SK-N-MC (cell line): ENCODE data around the gene PRTN3.

ENCODE experiments used
- DNase-seq: peaks from one replicate; pipeline ENCODE4 v3.0.0-alpha.2; 2011; ENCODE audit warnings: low read depth, low spot score
- H3K27ac ChIP-seq: fragments of 200-600 bp; sonication (generic); 2 replicates; pipeline ENCODE4 v1.5.1; 2016; ENCODE audit warnings: mixed run types
- H3K36me3 ChIP-seq: fragments of 200-600 bp; sonication (generic); 2 replicates; pipeline ENCODE4 v1.6.1; 2017; ENCODE audit warnings: antibody characterized with exemption, low read length, mixed read lengths; ENCODE audit not compliant: insufficient read depth
- H3K4me3 ChIP-seq: fragments of 200-600 bp; sonication (generic); 2 replicates; pipeline ENCODE4 v1.5.1; 2016
- H3K9ac ChIP-seq: fragments of 200-600 bp; sonication (generic); 2 replicates; pipeline ENCODE4 v1.8.0; 2017; ENCODE audit warnings: mixed run types, mixed read lengths; ENCODE audit not compliant: insufficient read length
- H3K9me3 ChIP-seq: fragments of 200-600 bp; sonication (generic); 2 replicates; pipeline ENCODE4 v1.6.1; 2017; ENCODE audit warnings: low read depth, mild to moderate bottlenecking, antibody characterized with exemption, low read length, moderate library complexity, mixed read lengths
- EZH2 ChIP-seq: fragments of 200-600 bp; sonication (generic); IDR thresholded peaks from one replicate; pipeline ENCODE4 v1.6.1; 2017; ENCODE audit warnings: antibody characterized with exemption
- FOXP2 ChIP-seq: optimal IDR thresholded peaks from 2 replicates; pipeline ENCODE3; 2011; ENCODE audit warnings: mild to moderate bottlenecking, moderate library complexity; ENCODE audit not compliant: insufficient read depth; ENCODE audit errors: extremely low read length, control extremely low read depth
- POLR2AphosphoS5 ChIP-seq: IDR thresholded peaks from 2 replicates; pipeline ENCODE4 v1.6.1; 2012; ENCODE audit warnings: mild to moderate bottlenecking, low read depth, low read length, borderline replicate concordance

Gene PRTN3

DNA sequence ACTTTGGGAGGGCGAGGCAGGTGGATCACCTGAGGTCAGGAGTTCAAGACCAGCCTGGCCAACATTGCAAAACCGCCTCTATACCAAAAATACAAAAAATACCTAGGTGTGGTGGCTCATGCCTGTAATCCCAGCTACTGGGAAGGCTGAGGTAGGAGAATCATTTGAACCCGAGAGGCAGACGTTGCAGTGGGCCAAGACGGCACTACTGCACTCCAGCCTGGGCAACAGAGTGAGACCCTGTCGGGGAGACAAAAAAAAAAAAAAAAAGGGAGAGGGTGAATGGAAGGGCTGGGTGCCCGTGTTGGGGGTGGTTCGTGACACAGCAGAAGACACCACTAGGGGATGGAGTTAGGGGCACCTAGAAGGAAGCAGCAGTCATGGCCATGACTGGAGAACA lies 29.5 kb downstream of the PRTN3 start:
- H3K36me3 ChIP-seq = peaks cover 27% of the 10 kb centered on the region
- no peak overlapping the region for H3K4me3 ChIP-seq
- no peak overlapping the region for H3K9ac ChIP-seq
- no peak overlapping the region; the same call in 1 of the 2 replicates for H3K27ac ChIP-seq
- no peak for DNase-seq
- TF ChIP-seq EZH2 = no peak
- no peak for TF ChIP-seq POLR2AphosphoS5
- H3K9me3 ChIP-seq = no peaks in the 10 kb centered on the region

DNA sequence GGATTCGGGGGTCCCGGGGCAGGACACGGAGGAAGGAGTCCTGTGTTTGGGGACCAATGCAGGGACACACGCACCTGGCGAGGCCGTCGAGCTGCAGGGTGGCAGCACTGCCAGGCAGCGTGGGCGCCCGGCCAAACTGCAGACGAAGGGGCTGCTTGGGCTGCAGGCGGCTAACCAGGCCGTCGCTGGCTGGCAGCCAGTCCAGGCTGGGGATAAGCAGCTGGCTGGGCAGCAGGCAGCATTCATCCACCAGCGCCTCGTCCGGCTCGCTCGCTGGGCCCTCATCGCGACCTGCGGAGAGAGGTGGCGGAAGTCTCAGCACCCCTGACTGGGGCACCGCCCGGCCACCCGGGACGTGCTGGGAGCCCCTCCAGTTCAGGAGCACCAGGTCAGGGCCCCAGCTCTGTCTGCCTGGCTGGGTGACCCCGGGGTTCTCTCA lies 30.2 kb downstream of the PRTN3 start:
- H3K27ac ChIP-seq = peak overlapping the region; percentile 76

DNA sequence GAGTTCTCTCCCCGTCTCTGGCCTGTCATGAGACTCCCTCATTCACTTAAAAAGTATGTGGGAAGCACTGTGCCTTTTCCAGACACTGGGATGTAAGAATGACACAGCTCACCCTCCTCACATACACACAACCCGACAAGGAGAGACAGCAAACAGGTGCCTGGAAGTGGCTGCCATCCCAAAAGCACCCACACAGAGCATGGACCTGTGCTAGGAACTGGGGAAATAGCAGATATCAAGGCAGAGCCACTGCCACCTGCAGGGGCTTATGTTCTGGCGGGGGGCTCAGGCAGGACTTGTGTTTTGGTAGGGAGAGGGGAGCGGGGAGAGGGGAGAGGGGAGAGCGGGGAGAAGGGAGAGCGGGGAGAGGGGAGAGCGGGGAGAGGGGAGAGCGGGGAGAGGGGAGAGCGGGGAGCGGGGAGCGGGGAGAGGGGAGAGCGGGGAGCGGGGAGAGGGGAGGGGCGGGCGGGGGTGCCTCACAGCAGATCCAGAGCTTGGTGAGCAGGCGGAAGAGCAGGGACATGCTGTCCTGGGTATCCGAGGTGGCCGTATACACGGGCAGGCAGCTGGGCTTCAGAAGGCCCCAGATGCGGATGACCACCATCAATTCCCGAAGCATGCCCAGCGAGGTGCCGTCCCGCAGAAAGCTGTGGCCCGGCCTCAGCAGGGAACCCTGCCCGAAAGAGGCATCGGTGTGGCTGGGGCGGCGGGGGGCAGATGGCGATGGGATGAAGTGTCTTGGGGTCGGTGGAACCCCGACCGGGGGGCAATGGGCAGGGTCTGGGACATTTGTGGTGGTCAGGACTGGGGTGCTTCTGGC lies 30.9 kb downstream of the PRTN3 start:
- peak overlapping the region; percentile 71 for H3K4me3 ChIP-seq
- DNase-seq = no peak
- H3K9ac ChIP-seq = no peak overlapping the region
- H3K36me3 ChIP-seq = peaks cover 32% of the 10 kb centered on the region
- peak overlapping the region; percentile 87 for H3K27ac ChIP-seq
- TF ChIP-seq EZH2 (no peak), FOXP2 (no peak)
- H3K9me3 ChIP-seq = no peaks in the 10 kb centered on the region

More for the DNA sequence above, 30.2 kb downstream of the PRTN3 start:
- Histone ChIP-seq H3K4me3 (no peak overlapping the region), H3K9ac (no peak overlapping the region), H3K36me3 (peaks cover 27% of the 10 kb centered on the region), H3K9me3 (no peaks in the 10 kb centered on the region)
- TF ChIP-seq EZH2 (no peak), POLR2AphosphoS5 (no peak), FOXP2 (no peak)
- DNase-seq = no peak

DNA sequence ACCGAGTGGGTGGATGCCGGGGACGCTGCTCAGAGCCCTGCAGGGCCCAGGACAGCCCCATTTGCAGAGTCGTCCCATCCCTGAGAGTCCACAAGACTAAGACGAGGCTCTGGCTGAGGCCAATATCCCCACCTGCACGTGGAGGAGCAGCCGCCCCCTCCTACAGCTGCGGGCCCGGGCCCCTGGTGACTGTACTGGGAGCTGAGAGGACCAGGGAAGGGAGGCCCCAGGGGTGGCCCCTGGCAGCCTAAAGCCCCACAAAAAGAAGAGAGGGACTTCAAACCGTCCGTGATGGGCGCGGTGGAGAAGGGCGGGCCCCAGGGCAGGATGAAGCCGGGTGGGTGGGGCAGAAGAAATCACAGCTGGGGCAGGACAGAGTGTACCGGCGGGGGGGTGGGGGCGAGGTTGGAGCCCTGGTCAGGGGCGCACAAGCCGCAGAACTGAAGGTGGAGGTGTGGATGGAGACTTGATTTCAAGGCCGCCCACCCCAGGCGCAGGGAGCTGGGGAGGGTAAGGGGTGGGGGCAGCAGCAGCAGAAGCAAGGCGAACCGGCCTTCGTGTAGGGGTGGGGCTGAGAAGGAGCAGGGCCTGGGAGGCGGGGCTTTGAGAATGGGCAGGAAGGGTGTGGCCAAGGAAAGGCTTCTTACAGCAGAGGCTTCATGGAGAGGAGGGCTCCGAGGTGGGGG lies 31.6 kb downstream of the PRTN3 start:
- Histone ChIP-seq H3K27ac (peak overlapping the region; percentile 87), H3K9me3 (no peaks in the 10 kb centered on the region), H3K9ac (no peak overlapping the region), H3K4me3 (peak overlapping the region; percentile 71), H3K36me3 (peaks cover 32% of the 10 kb centered on the region)
- TF ChIP-seq FOXP2 = no peak
- TF ChIP-seq POLR2AphosphoS5 = peak; percentile 20; the same call in 1 of the 2 replicates
- no peak for TF ChIP-seq EZH2
- peak; percentile 69 for DNase-seq

DNA sequence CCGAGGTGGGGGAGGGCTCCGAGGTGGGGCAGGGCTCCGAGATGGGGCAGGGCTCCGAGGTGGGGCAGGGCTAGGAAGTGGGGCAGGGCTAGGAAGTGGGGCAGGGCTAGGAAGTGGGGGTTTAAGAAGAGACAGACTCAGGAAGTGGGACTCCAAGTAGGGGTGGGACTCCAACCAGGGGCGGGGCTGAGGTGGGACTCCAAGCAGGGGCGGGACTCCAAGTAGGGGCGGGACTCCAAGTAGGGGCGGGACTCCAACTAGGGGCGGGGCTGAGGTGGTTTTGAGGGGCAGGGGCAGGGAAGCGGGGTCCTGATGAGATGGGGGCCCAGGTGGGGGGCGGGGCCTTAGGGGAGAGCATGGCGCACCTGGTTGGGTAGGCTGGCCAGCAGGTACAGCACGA lies 32.3 kb downstream of the PRTN3 start:
- TF ChIP-seq FOXP2 (no peak), POLR2AphosphoS5 (no peak), EZH2 (no peak)
- Histone ChIP-seq H3K27ac (no peak overlapping the region), H3K4me3 (no peak overlapping the region), H3K36me3 (peaks cover 27% of the 10 kb centered on the region), H3K9ac (no peak overlapping the region), H3K9me3 (no peaks in the 10 kb centered on the region)
- DNase-seq = peak; percentile 83

DNA sequence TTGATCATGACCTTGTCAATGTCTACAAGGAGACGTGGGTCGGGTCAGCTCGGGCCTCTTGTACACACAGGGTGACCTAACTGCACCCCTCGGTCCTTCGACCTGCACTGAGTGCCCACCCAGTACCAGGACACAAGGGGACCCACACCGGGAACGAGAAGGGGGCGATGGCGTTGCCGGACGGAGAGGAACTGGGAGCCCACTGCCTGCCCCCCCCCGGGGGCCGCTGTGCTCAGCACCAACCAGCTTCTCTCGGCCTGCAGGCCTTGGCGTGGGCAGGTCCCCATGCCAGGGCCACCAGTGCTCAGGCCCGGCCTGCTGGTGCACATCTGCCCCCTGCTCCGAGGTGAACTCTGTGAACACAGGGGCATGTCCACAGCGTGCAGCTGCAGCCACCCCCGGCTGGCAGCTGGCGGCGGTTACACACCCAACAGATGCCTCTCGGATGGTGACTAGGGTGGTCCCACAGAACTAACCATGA lies 32.8 kb downstream of the PRTN3 start:
- Histone ChIP-seq H3K27ac (peak overlapping the region; percentile 8; the same call in 1 of the 2 replicates), H3K9me3 (no peaks in the 10 kb centered on the region), H3K4me3 (no peak overlapping the region), H3K36me3 (peaks cover 21% of the 10 kb centered on the region), H3K9ac (no peak overlapping the region)
- DNase-seq = no peak
- TF ChIP-seq EZH2 (no peak), POLR2AphosphoS5 (no peak), FOXP2 (no peak)

DNA sequence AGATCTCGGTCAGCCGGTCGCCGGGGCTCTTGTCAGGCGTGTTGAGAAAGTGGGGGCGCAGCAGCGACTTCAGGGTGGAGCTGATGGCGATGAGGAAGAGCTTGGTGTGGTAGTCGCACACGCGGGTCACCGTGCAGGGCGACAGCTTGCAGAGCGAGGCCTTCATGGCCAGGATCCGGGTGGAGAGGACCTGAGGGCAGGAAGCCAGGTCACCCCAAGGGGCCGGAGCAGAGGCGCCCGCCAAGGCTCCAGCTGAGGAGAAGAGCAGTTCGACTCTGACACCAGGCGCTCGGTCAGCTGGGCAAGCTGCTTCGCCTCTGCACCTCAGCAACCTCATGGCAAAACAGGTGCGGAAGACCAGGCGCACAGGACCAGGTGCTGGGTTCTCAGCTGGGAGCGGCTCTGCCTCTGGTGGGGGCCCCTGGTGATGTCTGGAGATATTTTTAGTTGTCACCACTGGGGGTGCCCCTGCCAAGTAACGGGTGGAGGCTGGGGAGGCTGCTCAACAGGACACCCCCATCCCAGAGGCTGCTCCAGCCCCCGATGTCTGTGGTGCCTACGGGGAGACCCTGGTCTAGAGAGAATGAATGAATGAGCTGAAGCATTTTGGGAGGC lies 34.6 kb downstream of the PRTN3 start:
- peaks cover 10% of the 10 kb centered on the region; the same call in 1 of the 2 replicates for H3K36me3 ChIP-seq
- no peak overlapping the region for H3K4me3 ChIP-seq
- no peak overlapping the region for H3K27ac ChIP-seq
- TF ChIP-seq FOXP2 = no peak
- no peak for TF ChIP-seq EZH2
- no peak for TF ChIP-seq POLR2AphosphoS5
- no peaks in the 10 kb centered on the region for H3K9me3 ChIP-seq
- DNase-seq = no peak
- no peak overlapping the region for H3K9ac ChIP-seq

DNA sequence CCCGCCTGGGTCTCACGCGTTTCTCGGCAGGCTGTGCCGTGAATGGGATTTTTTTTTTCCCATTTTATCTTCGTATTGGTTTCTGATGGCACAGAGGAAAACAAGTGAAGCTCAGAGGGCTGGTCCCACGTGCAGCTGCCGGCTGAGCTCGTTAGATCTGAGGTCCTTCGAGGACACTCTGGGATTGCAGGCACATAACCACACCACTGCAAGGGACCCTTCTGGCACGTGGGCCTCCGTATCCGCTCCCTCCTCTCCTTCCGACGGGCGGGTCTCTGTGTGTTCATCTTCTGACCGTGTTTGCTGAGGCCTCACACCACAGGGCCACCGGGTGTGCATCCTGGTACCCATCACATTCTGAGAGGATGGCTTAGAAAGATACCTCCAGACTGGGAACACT lies 35.3 kb downstream of the PRTN3 start:
- H3K36me3 ChIP-seq = peaks cover 6% of the 10 kb centered on the region; the same call in 1 of the 2 replicates
- no peak for DNase-seq
- H3K27ac ChIP-seq = peak overlapping the region; percentile 46; the same call in 1 of the 2 replicates
- H3K9me3 ChIP-seq = no peaks in the 10 kb centered on the region
- H3K4me3 ChIP-seq = no peak overlapping the region
- TF ChIP-seq POLR2AphosphoS5 (no peak), EZH2 (no peak), FOXP2 (no peak)
- H3K9ac ChIP-seq = no peak overlapping the region
